SIG-M5 (cell line): Measurements from ENCODE around the gene LTB4R2.
"Not testable (repeated sequence)": the region's sequence is repeated elsewhere in the genome, so short reads cannot be mapped to it uniquely, and the experiment has no call there.

Experiments
- DNase-seq: peaks from one replicate; lab custom pipeline; 2025; lab: John Stamatoyannopoulos, UW

LTB4R2 gene

GRCh38 chr14:24321212-24321975, 11.5 kb downstream of the LTB4R2 start:
- DNase-seq, result no peak

GRCh38 chr14:24322672-24323071, 12.7 kb downstream of the LTB4R2 start:
- no peak for DNase-seq

GRCh38 chr14:24323341-24323740, 13.4 kb downstream of the LTB4R2 start:
- no peak for DNase-seq

- no peak for DNase-seq
These were observed 14.1 kb downstream of the LTB4R2 start for GRCh38 chr14:24324024-24324423.

- DNase-seq, result no peak
These were observed 15.1 kb downstream of the LTB4R2 start for GRCh38 chr14:24325041-24325530.

DNA sequence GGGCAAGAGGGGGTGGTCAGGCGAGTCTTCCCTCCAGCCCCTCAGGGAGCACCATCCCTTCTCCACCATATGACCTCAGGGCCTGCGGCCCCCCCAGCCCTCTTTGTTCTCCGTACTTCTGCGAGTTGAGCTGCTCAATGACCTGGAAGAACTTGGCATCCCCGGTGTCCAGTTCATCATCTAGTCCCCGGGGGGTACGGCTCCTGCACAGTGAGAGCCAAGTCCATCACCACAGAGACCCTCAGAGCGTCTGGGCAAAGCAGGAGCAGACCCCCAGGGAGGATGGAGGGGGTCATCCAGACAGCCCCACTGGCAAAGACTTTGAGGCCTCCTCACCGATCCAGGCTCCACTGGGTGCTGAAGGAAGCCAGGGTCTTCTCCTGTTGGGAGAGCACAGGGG, 16.0 kb downstream of the LTB4R2 start:
- DNase-seq, result no peak

GRCh38 chr14:24327303-24327702, 17.4 kb downstream of the LTB4R2 start:
- DNase-seq, result no peak

DNA sequence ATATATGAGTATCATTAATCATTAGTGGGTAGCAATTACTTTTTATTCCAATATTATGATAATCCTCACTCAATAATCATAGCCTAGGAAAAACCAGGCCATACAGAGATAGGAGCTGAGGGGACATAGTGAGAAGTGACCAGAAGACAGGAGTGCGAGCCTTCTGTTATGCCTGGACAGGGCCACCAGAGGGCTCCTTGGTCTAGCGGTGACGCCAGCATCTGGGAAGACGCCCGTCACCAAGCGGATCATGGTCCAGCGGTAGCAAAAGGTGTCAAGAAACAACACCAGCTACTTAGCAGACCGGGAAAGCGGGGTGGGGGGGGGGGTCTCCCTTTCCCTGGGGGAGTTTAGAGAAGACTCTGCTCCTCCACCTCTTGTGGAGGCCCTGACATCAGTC, 18.0 kb downstream of the LTB4R2 start:
- DNase-seq, result not testable (repeated sequence)

DNA sequence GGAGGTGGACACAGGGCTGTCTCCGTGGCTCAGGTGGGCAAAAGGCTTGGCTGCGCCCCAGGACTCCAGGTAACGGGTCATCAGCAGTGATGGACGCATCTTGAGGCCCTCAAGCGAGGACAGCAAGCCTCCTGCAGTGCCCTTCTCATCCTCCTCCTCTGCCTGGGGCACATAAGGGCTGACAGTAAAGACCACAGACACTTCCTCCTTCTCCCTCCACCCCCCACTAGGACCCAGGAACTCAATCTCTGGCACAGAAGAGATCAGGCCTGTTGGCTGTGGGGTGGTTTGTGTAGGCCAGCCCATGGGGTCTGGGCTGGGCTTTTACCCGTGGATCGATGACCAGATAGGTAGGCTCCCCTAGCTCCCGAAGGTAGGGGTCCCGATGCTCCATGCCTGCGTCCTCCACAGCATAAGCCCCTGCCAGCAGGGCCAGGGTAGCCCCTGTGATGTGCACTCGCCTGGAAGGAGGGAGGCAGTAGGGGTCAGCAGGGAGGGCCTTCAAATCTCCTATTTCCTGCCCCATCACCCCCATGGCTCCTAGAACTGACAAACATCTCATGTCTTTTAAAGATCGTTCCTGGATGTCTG, 19.2 kb downstream of the LTB4R2 start:
- no peak for DNase-seq

DNA sequence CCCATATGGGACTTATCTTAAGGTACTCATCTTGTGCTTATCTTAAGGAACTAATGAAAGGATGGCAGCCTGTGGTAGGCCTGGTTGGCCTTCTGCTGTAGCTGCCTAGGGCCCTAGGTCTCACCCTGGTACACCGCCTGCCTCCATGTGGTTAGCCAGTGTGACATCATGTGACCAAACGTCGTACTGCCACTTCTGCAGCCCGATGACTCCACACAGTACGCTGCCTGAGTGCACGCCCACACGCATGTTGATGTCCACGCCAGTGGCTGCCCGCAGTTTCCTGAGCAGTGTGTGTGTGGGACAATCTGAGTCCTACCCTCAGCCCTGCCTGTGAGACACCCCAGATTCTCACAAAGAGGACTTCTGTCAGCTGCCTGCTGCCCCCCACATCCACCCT, 19.8 kb downstream of the LTB4R2 start:
- DNase-seq, result no peak

GRCh38 chr14:24330973-24331674, 21.2 kb downstream of the LTB4R2 start:
- no peak for DNase-seq

DNA sequence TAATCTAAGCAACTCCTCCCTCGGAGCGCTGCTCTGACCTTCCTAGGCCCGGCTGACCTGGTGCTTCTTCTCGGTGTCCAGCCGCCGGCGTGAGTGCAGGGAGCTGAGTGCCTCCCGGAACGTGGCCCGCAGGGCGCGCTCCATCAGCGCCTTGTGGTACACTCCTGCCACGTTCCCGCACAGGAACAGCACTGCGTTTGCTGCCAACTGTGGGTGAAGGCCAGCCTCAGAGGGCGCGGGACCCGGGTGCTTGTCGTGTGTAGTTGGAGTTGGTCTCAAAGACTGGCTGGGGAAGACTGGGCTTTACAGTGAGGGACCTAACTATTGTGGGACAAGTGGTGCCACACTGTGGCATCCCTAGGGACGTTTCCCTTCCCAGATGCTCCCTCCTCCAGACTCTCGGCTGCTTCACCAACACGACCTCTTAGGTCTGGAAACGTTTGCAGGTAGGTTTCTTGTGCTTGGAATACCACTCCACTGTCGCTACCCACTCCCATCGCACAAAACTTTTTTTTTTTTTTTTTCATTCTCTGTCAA, 21.9 kb downstream of the LTB4R2 start:
- no peak for DNase-seq

- DNase-seq, result no peak
These were observed 22.5 kb downstream of the LTB4R2 start for GRCh38 chr14:24332268-24332993.

- DNase-seq, result no peak
These were observed 24.7 kb downstream of the LTB4R2 start, which contains the start of gene ADCY4 for GRCh38 chr14:24334431-24335291. TSS of gene ADCY4 (minus strand) at chr14:24335071. CDS start at chr14:24334652, 419 bp downstream.

DNA sequence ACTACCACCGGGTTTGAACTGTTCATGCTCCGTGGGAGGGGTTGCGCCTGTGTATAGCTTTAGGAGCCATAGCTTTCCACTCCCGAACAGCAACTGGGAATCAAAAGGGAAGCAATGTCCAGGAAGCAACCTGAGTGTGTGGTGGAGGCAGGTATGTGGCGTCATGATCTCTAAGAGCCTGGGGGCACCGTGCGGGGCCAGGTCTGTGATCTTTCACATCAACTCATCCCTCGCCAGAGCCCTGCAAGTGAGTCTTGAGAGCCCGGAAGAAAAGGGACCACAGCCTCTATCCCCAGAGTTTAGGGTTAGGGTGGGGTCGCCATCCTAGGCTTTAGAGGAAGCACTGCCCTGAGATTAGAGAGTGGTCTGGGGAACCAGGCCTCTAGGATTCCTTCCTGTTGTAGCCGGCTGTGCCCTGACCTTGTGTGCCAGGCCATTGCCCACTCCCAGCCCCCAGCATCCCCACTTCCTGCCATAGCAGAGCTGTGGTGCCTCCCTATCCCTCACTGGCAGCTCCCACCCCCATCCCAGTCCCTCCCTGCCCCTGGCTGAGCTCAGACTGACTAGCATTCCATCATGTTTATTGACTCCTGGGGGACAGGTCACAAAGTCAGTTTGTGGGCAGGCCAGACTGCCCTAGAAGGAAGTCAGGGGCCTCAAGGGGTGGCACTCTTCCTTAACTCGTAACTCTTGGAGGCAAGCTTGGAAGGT, 25.7 kb downstream of the LTB4R2 start:
- no peak for DNase-seq

GRCh38 chr14:24337144-24337823, 27.3 kb downstream of the LTB4R2 start:
- no peak for DNase-seq

DNA sequence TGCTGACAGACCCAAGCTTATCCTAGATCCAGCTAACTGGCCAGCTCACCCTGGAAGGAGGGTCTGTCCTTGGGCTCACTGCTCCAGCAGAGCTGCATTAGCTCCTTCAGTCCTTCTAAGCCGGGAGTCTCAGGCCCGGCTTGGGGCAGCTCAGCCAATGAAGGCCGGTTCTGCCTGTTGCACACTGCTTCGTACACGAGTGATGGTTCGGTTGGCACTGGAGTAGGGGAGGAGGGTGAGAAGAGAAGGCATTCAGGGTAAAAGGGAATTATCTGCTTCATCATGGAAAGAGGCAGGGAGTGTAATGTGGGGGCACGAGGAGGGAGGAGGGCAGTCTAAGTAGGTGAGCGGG, 27.9 kb downstream of the LTB4R2 start:
- DNase-seq, result no peak

GRCh38 chr14:24338843-24339242, 28.9 kb downstream of the LTB4R2 start:
- no peak for DNase-seq

GRCh38 chr14:24339284-24340151, 29.6 kb downstream of the LTB4R2 start, which contains the start of gene RIPK3:
TSS of gene RIPK3 (minus strand) at chr14:24339991. CDS start at chr14:24339826, 165 bp downstream.
- DNase-seq, result no peak
